ENCODE measurements around the gene SLC2A9. TPM values are rescaled to one million over a fixed set of nuclear protein-coding genes. Genes with fewer than 3 reads are reported as not detected.

Gene SLC2A9
- total RNA-seq, 1 donor from 2014 or later, result 8.2 TPM

DNA sequence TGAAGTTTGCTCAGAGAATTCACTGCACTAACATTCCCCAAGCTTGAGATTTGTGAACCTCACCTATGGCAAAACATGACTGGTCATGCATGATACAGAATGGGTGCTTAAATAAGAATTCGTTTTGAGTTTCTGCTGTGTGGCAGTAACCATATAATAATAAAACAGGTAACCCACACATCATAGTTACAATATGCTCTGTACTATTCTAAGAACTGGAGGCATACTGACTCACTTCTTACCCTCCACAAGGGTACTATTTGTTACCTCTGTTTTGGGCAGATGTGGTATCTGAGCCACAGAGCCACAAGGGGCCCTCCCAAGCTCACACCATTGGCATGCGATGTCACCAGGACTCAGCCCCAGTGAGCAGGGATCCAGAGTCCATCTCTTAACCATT, 17.6 kb downstream of the SLC2A9 start:
- intact Hi-C loops (cut with micrococcal nuclease), result no loop called here
- no peaks in the 10 kb centered on the region for H3K27me3 ChIP-seq (ENCODE audit: low read depth)
- no peak overlapping the region for H3K27ac ChIP-seq (replicated peaks)
- TF ChIP-seq, protein P1, sequence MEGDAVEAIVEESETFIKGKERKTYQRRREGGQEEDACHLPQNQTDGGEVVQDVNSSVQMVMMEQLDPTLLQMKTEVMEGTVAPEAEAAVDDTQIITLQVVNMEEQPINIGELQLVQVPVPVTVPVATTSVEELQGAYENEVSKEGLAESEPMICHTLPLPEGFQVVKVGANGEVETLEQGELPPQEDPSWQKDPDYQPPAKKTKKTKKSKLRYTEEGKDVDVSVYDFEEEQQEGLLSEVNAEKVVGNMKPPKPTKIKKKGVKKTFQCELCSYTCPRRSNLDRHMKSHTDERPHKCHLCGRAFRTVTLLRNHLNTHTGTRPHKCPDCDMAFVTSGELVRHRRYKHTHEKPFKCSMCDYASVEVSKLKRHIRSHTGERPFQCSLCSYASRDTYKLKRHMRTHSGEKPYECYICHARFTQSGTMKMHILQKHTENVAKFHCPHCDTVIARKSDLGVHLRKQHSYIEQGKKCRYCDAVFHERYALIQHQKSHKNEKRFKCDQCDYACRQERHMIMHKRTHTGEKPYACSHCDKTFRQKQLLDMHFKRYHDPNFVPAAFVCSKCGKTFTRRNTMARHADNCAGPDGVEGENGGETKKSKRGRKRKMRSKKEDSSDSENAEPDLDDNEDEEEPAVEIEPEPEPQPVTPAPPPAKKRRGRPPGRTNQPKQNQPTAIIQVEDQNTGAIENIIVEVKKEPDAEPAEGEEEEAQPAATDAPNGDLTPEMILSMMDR (IDR thresholded peaks at IDR 0.05; ENCODE audit: borderline replicate concordance), result no peak
- H3K9me3 ChIP-seq (replicated peaks), result no peaks in the 10 kb centered on the region
- no peak for DNase-seq
- no peaks in the 10 kb centered on the region for H3K36me3 ChIP-seq
- H3K4me3 ChIP-seq, result no peak overlapping the region
- peaks cover 36% of the 10 kb centered on the region for H3K4me1 ChIP-seq

DNA sequence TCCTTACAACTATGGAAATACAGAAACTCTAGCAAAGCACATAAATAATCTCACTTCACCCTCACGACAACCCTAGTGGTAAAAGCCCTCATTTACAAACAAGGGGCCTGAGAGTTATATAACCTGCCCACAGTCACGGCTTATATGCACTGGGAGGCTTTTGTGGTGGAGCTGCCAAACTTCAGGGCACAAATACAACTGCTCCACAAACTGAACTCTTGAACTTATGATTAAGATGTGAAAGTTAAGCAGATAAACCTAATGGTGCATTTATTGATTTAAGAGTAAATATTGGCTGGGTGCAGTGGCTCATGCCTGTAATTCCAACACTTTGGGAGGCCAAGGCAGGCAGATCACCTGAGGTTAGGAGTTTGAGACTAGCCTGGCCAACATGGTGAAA, 19.0 kb downstream of the SLC2A9 start:
- H3K4me1 ChIP-seq, result peaks cover 22% of the 10 kb centered on the region
- no peak for DNase-seq
- no peaks in the 10 kb centered on the region for H3K27me3 ChIP-seq (ENCODE audit: low read depth)
- H3K4me3 ChIP-seq, result no peak overlapping the region
- intact Hi-C loops (cut with micrococcal nuclease), result no loop called here
- H3K27ac ChIP-seq (replicated peaks), result no peak overlapping the region
- H3K9me3 ChIP-seq (replicated peaks), result no peaks in the 10 kb centered on the region
- H3K36me3 ChIP-seq, result no peaks in the 10 kb centered on the region
- TF ChIP-seq, protein P1 (IDR thresholded peaks at IDR 0.05; ENCODE audit: borderline replicate concordance), result no peak

DNA sequence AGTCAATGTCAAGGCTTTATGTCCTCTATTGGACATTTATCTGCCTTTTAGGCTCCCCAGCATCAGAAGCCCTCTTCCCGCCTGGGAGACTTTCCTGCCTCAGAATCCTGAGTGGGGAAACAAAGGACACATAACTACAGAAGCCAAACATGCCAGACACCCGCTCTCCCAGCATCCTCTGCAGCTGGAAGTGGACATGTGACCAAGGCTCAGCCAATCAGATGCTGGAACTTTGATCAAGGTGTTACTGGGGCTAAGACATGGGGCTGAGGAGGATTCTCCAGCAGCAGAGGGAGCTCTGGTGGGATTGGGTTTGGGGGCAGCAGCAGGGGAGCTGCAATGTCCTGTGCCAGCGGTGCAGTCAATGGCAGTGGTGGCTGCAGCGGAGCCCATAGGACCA, 19.5 kb downstream of the SLC2A9 start:
- TF ChIP-seq, protein P1 (IDR thresholded peaks at IDR 0.05; ENCODE audit: borderline replicate concordance), result no peak
- Histone ChIP-seq H3K27me3 (ENCODE audit: low read depth) (no peaks in the 10 kb centered on the region), H3K36me3 (no peaks in the 10 kb centered on the region), H3K27ac (replicated peaks) (no peak overlapping the region), H3K9me3 (replicated peaks) (no peaks in the 10 kb centered on the region), H3K4me1 (peaks cover 16% of the 10 kb centered on the region), H3K4me3 (no peak overlapping the region)
- no peak for DNase-seq
- intact Hi-C loops (cut with micrococcal nuclease), result no loop called here

DNA sequence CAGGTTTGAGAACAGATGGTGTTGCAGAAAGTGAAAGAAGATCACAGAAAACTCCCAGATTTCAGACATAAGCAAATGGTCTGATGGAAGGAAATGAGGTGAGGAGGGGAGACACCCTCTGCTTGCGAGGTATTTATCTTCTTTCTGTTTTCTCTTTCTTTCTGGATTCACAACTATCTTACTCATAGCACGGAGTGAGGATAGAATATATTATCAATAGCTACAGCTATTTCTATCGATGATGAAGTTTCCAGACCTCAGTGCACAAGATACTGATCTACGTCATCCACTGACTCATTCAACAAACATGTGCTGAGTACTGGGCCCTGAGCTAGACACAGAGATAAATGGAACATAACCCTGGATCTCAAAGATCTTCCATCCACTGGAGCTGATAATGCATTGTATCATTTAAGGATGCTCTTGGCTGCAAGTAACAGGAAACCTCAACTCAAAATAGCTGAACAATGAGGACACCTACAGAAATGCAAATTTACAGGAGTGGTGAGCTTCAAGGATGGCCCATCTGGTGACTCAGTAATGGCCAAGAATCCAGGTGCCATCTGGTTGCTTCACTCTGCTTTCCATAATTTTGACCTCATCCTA, 21.2 kb downstream of the SLC2A9 start:
- no peaks in the 10 kb centered on the region for H3K9me3 ChIP-seq (replicated peaks)

DNA sequence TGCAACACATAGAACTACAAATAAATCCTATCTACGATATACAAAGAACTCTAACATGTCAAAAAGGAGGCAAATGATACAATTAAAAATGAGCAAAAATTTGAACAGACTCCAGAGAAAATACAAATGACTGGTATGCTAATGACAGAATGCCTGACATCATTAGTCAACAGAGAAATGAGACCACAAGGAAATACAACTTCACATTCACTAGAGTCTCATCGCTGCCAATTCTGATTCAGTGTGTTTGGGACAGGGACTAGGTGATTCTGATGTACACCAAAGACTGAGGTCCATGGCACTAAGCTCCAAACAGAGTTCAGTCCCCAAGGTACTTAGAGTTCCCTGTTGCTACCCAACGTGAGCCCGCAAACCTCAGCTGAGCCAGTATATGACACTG, 23.4 kb downstream of the SLC2A9 start:
- H3K36me3 ChIP-seq, result no peaks in the 10 kb centered on the region
- no peak overlapping the region for H3K4me3 ChIP-seq
- H3K27me3 ChIP-seq (ENCODE audit: low read depth), result no peaks in the 10 kb centered on the region
- H3K4me1 ChIP-seq, result no peaks in the 10 kb centered on the region
- TF ChIP-seq, protein P1 (IDR thresholded peaks at IDR 0.05; ENCODE audit: borderline replicate concordance), result no peak
- intact Hi-C loops (cut with micrococcal nuclease), result no loop called here
- no peak for DNase-seq
- no peak overlapping the region for H3K27ac ChIP-seq (replicated peaks)
- no peaks in the 10 kb centered on the region for H3K9me3 ChIP-seq (replicated peaks)

More for the DNA sequence above, 21.2 kb downstream of the SLC2A9 start:
- DNase-seq, result no peak
- no peak overlapping the region for H3K27ac ChIP-seq (replicated peaks)
- H3K4me3 ChIP-seq, result no peak overlapping the region
- TF ChIP-seq, protein P1 (IDR thresholded peaks at IDR 0.05; ENCODE audit: borderline replicate concordance), result no peak
- H3K36me3 ChIP-seq, result no peaks in the 10 kb centered on the region
- H3K4me1 ChIP-seq, result no peaks in the 10 kb centered on the region
- intact Hi-C loops (cut with micrococcal nuclease), result no loop called here
- no peaks in the 10 kb centered on the region for H3K27me3 ChIP-seq (ENCODE audit: low read depth)
